HG03108 (cell line): ENCODE measurements around the gene KAZN.

ENCODE experiments used
- ATAC-seq: cut with Tn5 transposase; IDR thresholded peaks from one replicate; pipeline ENCODE4 v1.9.1; 2021; ENCODE audit warnings: moderate library complexity; ENCODE audit not compliant: unreplicated experiment

Gene KAZN

GRCh38 chr1:14989931-14990728 lies 391.6 kb downstream of the KAZN start:
- ATAC-seq: no peak

- ATAC-seq: no peak
Observed at GRCh38 chr1:14993414-14993813, 394.9 kb downstream of the KAZN start.

GRCh38 chr1:14994148-14994547 lies 395.7 kb downstream of the KAZN start:
- ATAC-seq: no peak

GRCh38 chr1:14994841-14995437 lies 396.5 kb downstream of the KAZN start:
- ATAC-seq: no peak

- ATAC-seq: no peak
Observed at GRCh38 chr1:14996133-14997050, 397.9 kb downstream of the KAZN start.

- no peak for ATAC-seq
Observed at GRCh38 chr1:14997646-14998276, 399.3 kb downstream of the KAZN start.

- ATAC-seq: no peak
Observed at GRCh38 chr1:14999441-14999840, 401.0 kb downstream of the KAZN start.

GRCh38 chr1:15000030-15000429 lies 401.5 kb downstream of the KAZN start:
- no peak for ATAC-seq

GRCh38 chr1:15000671-15001070 lies 402.2 kb downstream of the KAZN start:
- ATAC-seq: no peak

- no peak for ATAC-seq
Observed at GRCh38 chr1:15001317-15001915, 402.9 kb downstream of the KAZN start.

GRCh38 chr1:15002325-15002724 lies 403.8 kb downstream of the KAZN start:
- ATAC-seq: no peak

- no peak for ATAC-seq
Observed at GRCh38 chr1:15004396-15004795, 405.9 kb downstream of the KAZN start.

- ATAC-seq: no peak
Observed at GRCh38 chr1:15005116-15005515, 406.6 kb downstream of the KAZN start.

GRCh38 chr1:15007368-15007767 lies 408.9 kb downstream of the KAZN start:
- no peak for ATAC-seq

- no peak for ATAC-seq
Observed at GRCh38 chr1:15007842-15008241, 409.4 kb downstream of the KAZN start.

GRCh38 chr1:15008783-15009729 lies 410.6 kb downstream of the KAZN start:
- no peak for ATAC-seq

GRCh38 chr1:15011160-15011559 lies 412.7 kb downstream of the KAZN start:
- no peak for ATAC-seq

GRCh38 chr1:15011661-15012060 lies 413.2 kb downstream of the KAZN start:
- no peak for ATAC-seq

GRCh38 chr1:15012822-15013221 lies 414.3 kb downstream of the KAZN start:
- ATAC-seq: no peak

GRCh38 chr1:15013767-15014166 lies 415.3 kb downstream of the KAZN start:
- no peak for ATAC-seq
